A549 (cell line): ENCODE data around the gene GRK5. TPM values are rescaled to one million over a fixed set of nuclear protein-coding genes. Genes with fewer than 3 reads are reported as not detected.

ENCODE experiments used
- ATAC-seq, 2 experiments: fragments of 200-7000 bp in 1 of 2; fragments of >200 bp in 1 of 2; cut with Nextera tagmentation in 1 of 2; cut with Tn5 transposase in 1 of 2; 3 replicates each; pipeline versions ENCODE4 v1.8.0 to v1.9.1; 2018 to 2020; ENCODE audit warnings: mild to moderate bottlenecking in 1 of 2, moderate library complexity in 1 of 2
- CTCF ChIA-PET: fragments of 300-600 bp; sonication (Branson Sonifier 250); formaldehyde crosslinking; extraction: SDS; loops from one replicate; lab custom pipeline; 2021; ENCODE audit warnings: antibody characterized with exemption, inconsistent platforms; lab: Yijun Ruan, JAX
- POLR2A ChIA-PET: fragments of 350-600 bp; formaldehyde crosslinking; extraction: SDS; loops from one replicate; lab custom pipeline; 2021; ENCODE audit warnings: antibody characterized with exemption, inconsistent platforms; lab: Yijun Ruan, JAX
- DNase-seq, 2 experiments: peaks; one replicate each; pipeline versions ENCODE4 v3.0.0 to v3.0.0-alpha.2; 2011 to 2016; ENCODE audit warnings: low read depth in 1 of 2, low spot score in 1 of 2
- FAIRE-seq: peaks from 2 replicates; lab custom pipeline; 2011; peaks lifted over from hg19 to GRCh38; lab: Jason Lieb, UNC
- H3K27ac ChIP-seq, 2 experiments: fragments of >200 bp; sonication (Bioruptor Twin); formaldehyde crosslinking; 3 replicates each; pipeline ENCODE4 v1.5.1; 2016 to 2017
- H3K4me1 ChIP-seq: fragments of >200 bp; sonication (Bioruptor Twin); formaldehyde crosslinking; 3 replicates; pipeline ENCODE4 v1.6.1; 2016
- H3K4me2 ChIP-seq: fragments of >200 bp; sonication (Bioruptor Twin); formaldehyde crosslinking; 3 replicates; pipeline ENCODE4 v1.6.1; 2016
- H3K4me3 ChIP-seq: fragments of >200 bp; sonication (Bioruptor Twin); formaldehyde crosslinking; 3 replicates; pipeline ENCODE4 v1.5.1; 2016
- H3K9me3 ChIP-seq: fragments of >200 bp; sonication (Bioruptor Twin); formaldehyde crosslinking; 3 replicates; pipeline ENCODE4 v1.6.1; 2016
- CBX8 ChIP-seq: fragments of 200-600 bp; sonication (generic); IDR thresholded peaks from 2 replicates; pipeline ENCODE4 v1.6.1; 2016
- CEBPB ChIP-seq, 2 experiments: fragments of >200 bp in 1 of 2; sonication (Bioruptor Twin) in 1 of 2; formaldehyde crosslinking in 1 of 2; IDR thresholded peaks; 2 replicates each; pipeline ENCODE4 v1.6.1; 2012 to 2016
- CHD4 ChIP-seq: fragments of 200-600 bp; sonication (generic); IDR thresholded peaks from 2 replicates; pipeline ENCODE4 v1.6.1; 2016; ENCODE audit warnings: antibody characterized with exemption, mild to moderate bottlenecking, borderline replicate concordance
- EHF ChIP-seq: fragments of 250-450 bp; sonication (Bioruptor Pico); IDR thresholded peaks from 2 replicates; pipeline ENCODE4 v1.5.0; 2020; ENCODE audit warnings: mild to moderate bottlenecking
- EHMT2 ChIP-seq: fragments of 200-600 bp; sonication (generic); IDR thresholded peaks from 2 replicates; pipeline ENCODE4 v1.6.1; 2016; ENCODE audit warnings: antibody characterized with exemption, low read depth, mild to moderate bottlenecking, moderate library complexity
- ELK1 ChIP-seq: fragments of 150-350 bp; IDR thresholded peaks from 2 replicates; pipeline ENCODE4 v1.6.1; 2014; ENCODE audit warnings: low read depth, mild to moderate bottlenecking, low read length
- EP300 ChIP-seq, 2 experiments: fragments of >200 bp; sonication (Bioruptor Twin); formaldehyde crosslinking; IDR thresholded peaks; 2 replicates in 1 of 2; 3 replicates in 1 of 2; pipeline ENCODE4 v1.6.1; 2016 to 2017
- ESRRA ChIP-seq: fragments of 150-350 bp; IDR thresholded peaks from 2 replicates; pipeline ENCODE4 v1.6.1; 2014; ENCODE audit warnings: mild to moderate bottlenecking, low read length, borderline replicate concordance
- FOSB ChIP-seq: fragments of 250-450 bp; sonication (Bioruptor Pico); IDR thresholded peaks from 2 replicates; pipeline ENCODE4 v1.5.0; 2020; ENCODE audit warnings: mild to moderate bottlenecking, moderate library complexity
- GATA3 ChIP-seq: IDR thresholded peaks from 2 replicates; pipeline ENCODE4 v1.6.1; 2012; ENCODE audit warnings: borderline replicate concordance
- HEYL ChIP-seq: fragments of 250-450 bp; sonication (Bioruptor Pico); IDR thresholded peaks from 2 replicates; pipeline ENCODE4 v1.8.0; 2021; ENCODE audit warnings: mild to moderate bottlenecking, moderate library complexity
- JUN ChIP-seq, 2 experiments: fragments of >200 bp; sonication (Bioruptor Twin); formaldehyde crosslinking; IDR thresholded peaks; 2 replicates in 1 of 2; 3 replicates in 1 of 2; pipeline ENCODE4 v1.6.1; 2016 to 2017
- JUNB ChIP-seq: fragments of >200 bp; sonication (Bioruptor Twin); formaldehyde crosslinking; IDR thresholded peaks from 2 replicates; pipeline ENCODE4 v1.6.1; 2016
- NR3C1 ChIP-seq: fragments of >200 bp; sonication (Bioruptor Twin); formaldehyde crosslinking; IDR thresholded peaks from 3 replicates; pipeline ENCODE4 v1.6.1; 2017
- PHF8 ChIP-seq: fragments of 200-600 bp; sonication (generic); IDR thresholded peaks from 2 replicates; pipeline ENCODE4 v1.6.1; 2016; ENCODE audit warnings: low read depth, mild to moderate bottlenecking, antibody characterized with exemption, moderate library complexity, borderline replicate concordance
- POLR2A ChIP-seq: IDR thresholded peaks from 2 replicates; pipeline ENCODE4 v1.6.1; 2012; ENCODE audit warnings: mild to moderate bottlenecking, low read length
- RAD21 ChIP-seq, 2 experiments: fragments of >200 bp in 1 of 2; sonication (Bioruptor Twin) in 1 of 2; formaldehyde crosslinking in 1 of 2; IDR thresholded peaks in 1 of 2; conservative IDR thresholded peaks in 1 of 2; 2 replicates in 1 of 2; 3 replicates in 1 of 2; pipeline ENCODE4 v1.6.1; 2012 to 2018; ENCODE audit warnings: inconsistent platforms in 1 of 2
- RARB ChIP-seq: fragments of 250-450 bp; sonication (Bioruptor Pico); IDR thresholded peaks from 2 replicates; pipeline ENCODE4 v1.8.0; 2021; ENCODE audit warnings: mild to moderate bottlenecking, moderate library complexity
- SREBF2 ChIP-seq: fragments of 450-650 bp; IDR thresholded peaks from 2 replicates; pipeline ENCODE4 v1.6.1; 2014; ENCODE audit warnings: mild to moderate bottlenecking, moderate library complexity
- TFCP2L1 ChIP-seq: fragments of 250-450 bp; sonication (Bioruptor Pico); IDR thresholded peaks from 2 replicates; pipeline ENCODE4 v1.5.0; 2021; ENCODE audit warnings: mild to moderate bottlenecking
- ZC3H11A ChIP-seq: fragments of 450-650 bp; IDR thresholded peaks from 2 replicates; pipeline ENCODE4 v1.6.1; 2014; ENCODE audit warnings: antibody characterized with exemption, mild to moderate bottlenecking
- ZNF302 ChIP-seq: fragments of 250-450 bp; sonication (Bioruptor Pico); IDR thresholded peaks from 2 replicates; pipeline ENCODE4 v1.9.0; 2021; ENCODE audit warnings: inconsistent platforms, mild to moderate bottlenecking, moderate library complexity
- WGBS: methylation state at CpG from one replicate; pipeline ENCODE4 v1.1.6; 2017; ENCODE audit errors: missing lambda C conversion rate; 5-methylcytosine and 5-hydroxymethylcytosine counted together
- polyA plus RNA-seq, 4 experiments: library from polyadenylated mRNA; depleted of rRNA in 3 of 4; stranded (reverse); fragments of >200 nt; fragmentation: RNase III in 1 of 4; extraction: RNeasy Plus Mini Kit Qiagen cat#74134 plus additional on column Dnase treatment in 1 of 4; gene quantifications; 2 replicates in 3 of 4; 3 replicates in 1 of 4; pipeline ENCODE4 v1.2.3, GENCODE V29; 2011 to 2017
- TF ChIP-seq, protein P1 (sequence below): fragments of 200-600 bp; sonication (generic); IDR thresholded peaks from 2 replicates; pipeline ENCODE4 v1.6.1; 2016; ENCODE audit warnings: antibody characterized with exemption, mild to moderate bottlenecking, moderate library complexity

The GRK5 gene
- polyA plus RNA-seq, 2 of the 4 experiments (the other 2 are of a cell fraction): 5.0 to 7.9 TPM

GRCh38 chr10:119167041-119167440 lies 40.3 kb upstream of the GRK5 start (continued):
- TF ChIP-seq CHD4: no peak
- TF ChIP-seq FOSB: no peak
- no peak for TF ChIP-seq ZNF302

- CTCF ChIA-PET: interaction anchor here (0.9 to 1.0 kb wide), 2 partner anchors 9 to 13 kb away, joined by 3 read pairs; no protein-coding TSS in a partner anchor
- POLR2A ChIA-PET: no interaction called here
- FAIRE-seq: no peak
- WGBS: 80% methylated on average over 2 of the region's 2 CpGs
- no peaks in the 10 kb centered on the region for H3K9me3 ChIP-seq
- TF ChIP-seq RARB (CRISPR knock-in tag) (no peak), EP300 (IDR thresholded peaks at IDR 0.05) (no peak), ZNF302 (no peak), GATA3 (no peak), ESRRA (no peak), JUNB (no peak), TFCP2L1 (no peak)
- TF ChIP-seq, all 56 proteins: peak for 0
- no peak for ATAC-seq
- DNase-seq: no peak
- Histone ChIP-seq H3K4me1 (peaks cover 22% of the 10 kb centered on the region; the same call in 2 of the 3 replicates), H3K4me3 (no peak overlapping the region), H3K27ac (no peak overlapping the region), H3K4me2 (no peak overlapping the region)
These were observed 33.3 kb upstream of the GRK5 start for GRCh38 chr10:119174109-119174508.

- Histone ChIP-seq H3K27ac (no peak overlapping the region), H3K9me3 (no peaks in the 10 kb centered on the region), H3K4me2 (no peak overlapping the region), H3K4me3 (no peak overlapping the region), H3K4me1 (peaks cover 27% of the 10 kb centered on the region; the same call in 2 of the 3 replicates)
- DNase-seq (no peak), ATAC-seq (no peak), FAIRE-seq (no peak)
- TF ChIP-seq EHMT2 (no peak), POLR2A (no peak), EHF (no peak), HEYL (no peak), ZC3H11A (no peak), ELK1 (no peak), FOSB (no peak), SREBF2 (no peak), CEBPB (IDR thresholded peaks at IDR 0.05) (no peak), JUN (IDR thresholded peaks at IDR 0.05) (no peak), TFCP2L1 (no peak), CBX8 (no peak), RARB (CRISPR knock-in tag) (no peak), PHF8 (no peak), CHD4 (no peak), EP300 (IDR thresholded peaks at IDR 0.05) (no peak), NR3C1 (no peak), RAD21 (conservative IDR thresholded peaks at IDR 0.05 in 1 of 2, IDR thresholded peaks at IDR 0.05 in 1 of 2) (no peak), ESRRA (no peak)
- TF ChIP-seq, protein P1, sequence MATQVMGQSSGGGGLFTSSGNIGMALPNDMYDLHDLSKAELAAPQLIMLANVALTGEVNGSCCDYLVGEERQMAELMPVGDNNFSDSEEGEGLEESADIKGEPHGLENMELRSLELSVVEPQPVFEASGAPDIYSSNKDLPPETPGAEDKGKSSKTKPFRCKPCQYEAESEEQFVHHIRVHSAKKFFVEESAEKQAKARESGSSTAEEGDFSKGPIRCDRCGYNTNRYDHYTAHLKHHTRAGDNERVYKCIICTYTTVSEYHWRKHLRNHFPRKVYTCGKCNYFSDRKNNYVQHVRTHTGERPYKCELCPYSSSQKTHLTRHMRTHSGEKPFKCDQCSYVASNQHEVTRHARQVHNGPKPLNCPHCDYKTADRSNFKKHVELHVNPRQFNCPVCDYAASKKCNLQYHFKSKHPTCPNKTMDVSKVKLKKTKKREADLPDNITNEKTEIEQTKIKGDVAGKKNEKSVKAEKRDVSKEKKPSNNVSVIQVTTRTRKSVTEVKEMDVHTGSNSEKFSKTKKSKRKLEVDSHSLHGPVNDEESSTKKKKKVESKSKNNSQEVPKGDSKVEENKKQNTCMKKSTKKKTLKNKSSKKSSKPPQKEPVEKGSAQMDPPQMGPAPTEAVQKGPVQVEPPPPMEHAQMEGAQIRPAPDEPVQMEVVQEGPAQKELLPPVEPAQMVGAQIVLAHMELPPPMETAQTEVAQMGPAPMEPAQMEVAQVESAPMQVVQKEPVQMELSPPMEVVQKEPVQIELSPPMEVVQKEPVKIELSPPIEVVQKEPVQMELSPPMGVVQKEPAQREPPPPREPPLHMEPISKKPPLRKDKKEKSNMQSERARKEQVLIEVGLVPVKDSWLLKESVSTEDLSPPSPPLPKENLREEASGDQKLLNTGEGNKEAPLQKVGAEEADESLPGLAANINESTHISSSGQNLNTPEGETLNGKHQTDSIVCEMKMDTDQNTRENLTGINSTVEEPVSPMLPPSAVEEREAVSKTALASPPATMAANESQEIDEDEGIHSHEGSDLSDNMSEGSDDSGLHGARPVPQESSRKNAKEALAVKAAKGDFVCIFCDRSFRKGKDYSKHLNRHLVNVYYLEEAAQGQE: no peak
- CTCF ChIA-PET: interaction anchor here (2.6 kb wide), 1 partner anchor 23 kb away, joined by 11 read pairs; no protein-coding TSS in a partner anchor
- POLR2A ChIA-PET: no interaction called here
- 93% methylated on average over 6 of the region's 6 CpGs for WGBS
These were observed 31.2 kb upstream of the GRK5 start for GRCh38 chr10:119176166-119176565.
